Activated CD4-positive, alpha-beta memory T cell treated with anti-CD3 and anti-CD28 coated beads, Interleukin-2, amount 10 ng/mL, durations not matched to agents 7 days and 5 days (primary cell): ENCODE measurements around the gene GALM. TPM values are rescaled to one million over a fixed set of nuclear protein-coding genes. Genes with fewer than 3 reads are reported as not detected.
"Not testable (repeated sequence)": the region's sequence is repeated elsewhere in the genome, so short reads cannot be mapped to it uniquely, and the experiment has no call there.

Experiments used
- CTCF ChIA-PET: fragments of 350-600 bp; sonication (Branson Sonifier 250); formaldehyde crosslinking; loops from one replicate; lab custom pipeline; 2021; ENCODE audit warnings: antibody characterized with exemption, inconsistent platforms; lab: Charles Lee
- POLR2A ChIA-PET: fragments of 350-600 bp; sonication (Branson Sonifier 250); formaldehyde crosslinking; loops from one replicate; lab custom pipeline; 2021; ENCODE audit warnings: antibody characterized with exemption; lab: Charles Lee
- DNase-seq: peaks from one replicate; pipeline ENCODE4 v3.0.0-alpha.2; 2020
- H3K27ac Mint-ChIP-seq: one replicate; pipeline ENCODE4 v1.8.0; 2021; ENCODE audit warnings: mild to moderate bottlenecking, mixed read lengths
- H3K27me3 Mint-ChIP-seq: one replicate; pipeline ENCODE4 v1.8.0; 2021; ENCODE audit warnings: mixed read lengths
- H3K36me3 Mint-ChIP-seq: one replicate; pipeline ENCODE4 v1.8.0; 2021; ENCODE audit warnings: low read depth, mixed read lengths
- H3K4me1 Mint-ChIP-seq: one replicate; pipeline ENCODE4 v1.8.0; 2021; ENCODE audit warnings: mixed read lengths
- H3K4me3 Mint-ChIP-seq: one replicate; pipeline ENCODE4 v1.8.0; 2021; ENCODE audit warnings: mild to moderate bottlenecking, mixed read lengths
- H3K9me3 Mint-ChIP-seq: one replicate; pipeline ENCODE4 v1.8.0; 2021; ENCODE audit warnings: mixed read lengths
- total RNA-seq, 2 experiments: library from RNA; stranded (reverse); gene quantifications; one replicate each; pipeline ENCODE4 v1.2.3, GENCODE V29; 2021

The GALM gene
- total RNA-seq, 2 experiments from 2014 or later, result 94.7 to 97.4 TPM

- POLR2A ChIA-PET, result interaction anchor here (0.7 to 9.0 kb wide), 4 partner anchors 10 to 37 kb away, joined by 3 to 73 read pairs (median 4); partner anchors contain the start of gene GALM
- H3K4me1 Mint-ChIP-seq, result peaks cover 69% of the 10 kb centered on the region
- peak overlapping the region; percentile 6 for H3K4me3 Mint-ChIP-seq
- no peaks in the 10 kb centered on the region for H3K9me3 Mint-ChIP-seq
- H3K27ac Mint-ChIP-seq, result peak overlapping the region; percentile 52
- H3K27me3 Mint-ChIP-seq, result no peaks in the 10 kb centered on the region
- peaks cover 58% of the 10 kb centered on the region for H3K36me3 Mint-ChIP-seq
- DNase-seq, result no peak
- CTCF ChIA-PET, result interaction anchor here (0.9 kb wide), 1 partner anchor 20 kb away, joined by 3 read pairs; no protein-coding TSS in a partner anchor
Measured at GRCh38 chr2:38702413-38702812, 36.5 kb downstream of the GALM start.

- Mint-ChIP-seq H3K4me1 (peaks cover 64% of the 10 kb centered on the region), H3K36me3 (peaks cover 52% of the 10 kb centered on the region)
- not testable (repeated sequence) for H3K9me3 Mint-ChIP-seq, DNase-seq, H3K4me3 Mint-ChIP-seq, H3K27me3 Mint-ChIP-seq, H3K27ac Mint-ChIP-seq
- ChIA-PET CTCF (interaction anchor here (0.9 to 1.7 kb wide), 3 partner anchors 19 to 122 kb away, joined by 3 to 8 read pairs (median 4); no protein-coding TSS in a partner anchor), POLR2A (interaction anchor here (0.8 to 9.0 kb wide), 5 partner anchors 11 to 102 kb away, joined by 3 to 73 read pairs (median 5); partner anchors contain the start of genes GALM and SRSF7)
Measured at GRCh38 chr2:38703336-38703735, 37.4 kb downstream of the GALM start.

- ChIA-PET CTCF (interaction anchor here (0.7 to 1.7 kb wide), 5 partner anchors 11 to 123 kb away, joined by 3 to 8 read pairs (median 4); no protein-coding TSS in a partner anchor), POLR2A (interaction anchor here (1.3 to 2.5 kb wide), 5 partner anchors 9 to 106 kb away, joined by 3 to 8 read pairs (median 5); no protein-coding TSS in a partner anchor)
- H3K4me1 Mint-ChIP-seq, result peaks cover 70% of the 10 kb centered on the region
- H3K27ac Mint-ChIP-seq, result peak overlapping the region; percentile 30
- no peaks in the 10 kb centered on the region for H3K9me3 Mint-ChIP-seq
- H3K36me3 Mint-ChIP-seq, result peaks cover 56% of the 10 kb centered on the region
- no peak overlapping the region for H3K4me3 Mint-ChIP-seq
- no peak for DNase-seq
- H3K27me3 Mint-ChIP-seq, result no peaks in the 10 kb centered on the region
Measured at GRCh38 chr2:38704664-38705063, 38.8 kb downstream of the GALM start.

- DNase-seq, result no peak
- ChIA-PET POLR2A (interaction anchor here (0.9 to 2.1 kb wide), 5 partner anchors 15 to 106 kb away, joined by 3 to 8 read pairs (median 4); partner anchors contain the start of gene SRSF7), CTCF (interaction anchor here (1.1 to 1.7 kb wide), 2 partner anchors 10 to 11 kb away, joined by 3 to 4 read pairs; no protein-coding TSS in a partner anchor)
- Mint-ChIP-seq H3K27ac (peak overlapping the region; percentile 60), H3K27me3 (no peaks in the 10 kb centered on the region), H3K4me1 (peaks cover 64% of the 10 kb centered on the region), H3K36me3 (peaks cover 66% of the 10 kb centered on the region), H3K4me3 (no peak overlapping the region), H3K9me3 (peaks cover 3% of the 10 kb centered on the region)
Measured at GRCh38 chr2:38706846-38707345, 41.0 kb downstream of the GALM start.

GRCh38 chr2:38708491-38708890 lies 42.6 kb downstream of the GALM start:
- Mint-ChIP-seq H3K36me3 (peaks cover 74% of the 10 kb centered on the region), H3K27ac (peak overlapping the region; percentile 95), H3K4me1 (peaks cover 68% of the 10 kb centered on the region), H3K4me3 (peak overlapping the region; percentile 61)
- H3K9me3 Mint-ChIP-seq, H3K27me3 Mint-ChIP-seq, DNase-seq: not testable (repeated sequence)
- POLR2A ChIA-PET, result interaction anchor here (0.6 to 2.0 kb wide), 14 partner anchors 10 to 412 kb away, joined by 3 to 11 read pairs (median 3); partner anchors contain the start of genes GALM, HNRNPLL, SOS1 and SRSF7
- CTCF ChIA-PET, result interaction anchor here (0.7 to 2.4 kb wide), 9 partner anchors 9 to 188 kb away, joined by 3 to 19 read pairs (median 6); no protein-coding TSS in a partner anchor

GRCh38 chr2:38708900-38709566 lies 43.1 kb downstream of the GALM start:
- H3K4me1 Mint-ChIP-seq, result peaks cover 72% of the 10 kb centered on the region

DNA sequence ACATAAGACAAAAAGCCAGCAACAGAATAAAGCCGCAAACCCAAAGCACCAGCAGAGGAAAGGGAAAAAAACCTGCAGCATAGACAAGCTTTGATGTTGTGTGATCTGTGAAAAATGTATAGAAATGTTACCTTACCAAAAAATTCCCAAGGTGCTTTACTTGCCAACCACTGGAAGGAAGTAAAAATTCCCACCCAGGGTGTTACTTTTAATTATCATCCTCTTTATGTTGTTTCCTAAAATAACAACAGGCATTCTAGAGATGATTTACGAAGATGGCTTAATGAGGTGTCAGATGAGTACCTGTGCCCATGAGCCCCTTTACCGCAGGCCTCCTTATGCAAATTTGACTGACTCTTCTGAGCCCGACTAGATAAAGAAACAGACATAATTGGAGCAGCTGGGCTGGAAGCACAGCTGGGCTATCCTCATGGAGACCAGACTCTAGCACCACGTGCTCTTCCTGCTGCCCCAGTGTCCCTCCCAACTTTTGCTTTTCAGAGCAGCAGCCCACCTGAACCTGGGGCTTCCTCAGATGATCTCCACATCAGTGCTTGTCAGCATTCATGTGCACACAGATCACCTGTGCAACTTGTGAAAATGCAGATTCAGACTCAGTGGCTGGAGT lies 43.8 kb downstream of the GALM start:
- CTCF ChIA-PET, result interaction anchor here (0.6 to 2.4 kb wide), 11 partner anchors 9 to 128 kb away, joined by 3 to 19 read pairs (median 3); no protein-coding TSS in a partner anchor
- peak overlapping the region; percentile 24 for H3K4me3 Mint-ChIP-seq
- peaks cover 75% of the 10 kb centered on the region for H3K4me1 Mint-ChIP-seq
- H3K36me3 Mint-ChIP-seq, result peaks cover 78% of the 10 kb centered on the region
- POLR2A ChIA-PET, result interaction anchor here (0.7 to 2.0 kb wide), 7 partner anchors 9 to 125 kb away, joined by 3 to 11 read pairs (median 5); partner anchors contain the start of genes HNRNPLL and SRSF7
- peaks cover 3% of the 10 kb centered on the region for H3K9me3 Mint-ChIP-seq
- H3K27ac Mint-ChIP-seq, result peak overlapping the region; percentile 95
- no peaks in the 10 kb centered on the region for H3K27me3 Mint-ChIP-seq
- peak; percentile 36 for DNase-seq

More at GRCh38 chr2:38708900-38709566, 43.1 kb downstream of the GALM start:
- ChIA-PET POLR2A (interaction anchor here (0.7 to 2.0 kb wide), 13 partner anchors 9 to 412 kb away, joined by 3 to 11 read pairs (median 4); partner anchors contain the start of genes GALM, HNRNPLL, SOS1 and SRSF7), CTCF (interaction anchor here (0.6 to 2.4 kb wide), 14 partner anchors 10 to 187 kb away, joined by 3 to 19 read pairs (median 3); no protein-coding TSS in a partner anchor)
- H3K4me3 Mint-ChIP-seq, result peak overlapping the region; percentile 61
- H3K36me3 Mint-ChIP-seq, result peaks cover 77% of the 10 kb centered on the region
- H3K9me3 Mint-ChIP-seq, result peaks cover 3% of the 10 kb centered on the region
- no peak for DNase-seq
- peak overlapping the region; percentile 95 for H3K27ac Mint-ChIP-seq
- no peaks in the 10 kb centered on the region for H3K27me3 Mint-ChIP-seq

GRCh38 chr2:38711558-38711957 lies 45.6 kb downstream of the GALM start:
- no peak overlapping the region for H3K4me3 Mint-ChIP-seq
- H3K27ac Mint-ChIP-seq, result no peak overlapping the region

GRCh38 chr2:38712413-38712812 lies 46.5 kb downstream of the GALM start:
- POLR2A ChIA-PET, result interaction anchor here (1.0 kb wide), 1 partner anchor 26 kb away, joined by 3 read pairs; no protein-coding TSS in a partner anchor
- Mint-ChIP-seq H3K36me3 (peaks cover 83% of the 10 kb centered on the region), H3K27ac (no peak overlapping the region), H3K4me3 (no peak overlapping the region), H3K9me3 (peaks cover 3% of the 10 kb centered on the region), H3K4me1 (peaks cover 69% of the 10 kb centered on the region), H3K27me3 (no peaks in the 10 kb centered on the region)
- CTCF ChIA-PET, result no interaction called here
- DNase-seq, result no peak

More at GRCh38 chr2:38711558-38711957, 45.6 kb downstream of the GALM start:
- Mint-ChIP-seq H3K9me3 (peaks cover 3% of the 10 kb centered on the region), H3K4me1 (peaks cover 78% of the 10 kb centered on the region), H3K27me3 (no peaks in the 10 kb centered on the region), H3K36me3 (peaks cover 83% of the 10 kb centered on the region)
- no peak for DNase-seq
- ChIA-PET CTCF (interaction anchor here (0.6 kb wide), 1 partner anchor 54 kb away, joined by 3 read pairs; no protein-coding TSS in a partner anchor), POLR2A (no interaction called here)

DNA sequence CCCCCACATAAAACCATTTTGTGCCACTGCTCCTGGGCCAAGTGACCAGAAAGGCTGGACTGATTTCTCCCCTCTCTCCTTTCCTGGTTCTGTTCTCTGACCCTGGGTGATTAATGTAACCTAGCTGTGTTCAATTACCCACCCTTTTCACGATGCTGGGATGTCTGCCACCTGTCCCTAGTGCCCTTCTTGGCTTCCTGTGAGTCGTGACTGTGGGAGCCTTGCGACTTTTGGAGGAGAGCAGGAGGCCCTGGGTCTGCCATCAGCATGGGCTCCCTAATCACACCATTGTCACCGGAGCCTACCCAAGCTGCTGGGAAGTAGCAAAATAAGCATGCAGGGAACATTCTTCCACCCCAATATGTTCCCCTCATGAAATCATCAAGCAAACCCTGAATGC lies 47.0 kb downstream of the GALM start:
- H3K36me3 Mint-ChIP-seq, result peaks cover 87% of the 10 kb centered on the region
- peaks cover 3% of the 10 kb centered on the region for H3K9me3 Mint-ChIP-seq
- CTCF ChIA-PET, result interaction anchor here (1.1 to 1.3 kb wide), 2 partner anchors 11 to 131 kb away, joined by 3 to 10 read pairs; no protein-coding TSS in a partner anchor
- DNase-seq, result no peak
- POLR2A ChIA-PET, result interaction anchor here (1.0 to 5.2 kb wide), 8 partner anchors 9 to 118 kb away, joined by 3 to 20 read pairs (median 5); partner anchors contain the start of gene GALM
- H3K27ac Mint-ChIP-seq, result peak overlapping the region; percentile 53
- no peak overlapping the region for H3K4me3 Mint-ChIP-seq
- H3K4me1 Mint-ChIP-seq, result peaks cover 67% of the 10 kb centered on the region
- H3K27me3 Mint-ChIP-seq, result no peaks in the 10 kb centered on the region

- DNase-seq, result no peak
- Mint-ChIP-seq H3K4me1 (peaks cover 66% of the 10 kb centered on the region), H3K9me3 (peaks cover 3% of the 10 kb centered on the region), H3K36me3 (peaks cover 89% of the 10 kb centered on the region), H3K27me3 (no peaks in the 10 kb centered on the region), H3K27ac (peak overlapping the region; percentile 53), H3K4me3 (no peak overlapping the region)
- ChIA-PET POLR2A (interaction anchor here (0.7 to 5.2 kb wide), 13 partner anchors 9 to 129 kb away, joined by 3 to 20 read pairs (median 4); partner anchors contain the start of genes GALM and SRSF7), CTCF (interaction anchor here (0.7 to 1.3 kb wide), 5 partner anchors 10 to 132 kb away, joined by 3 to 10 read pairs (median 7); no protein-coding TSS in a partner anchor)
Measured at GRCh38 chr2:38713338-38713737, 47.4 kb downstream of the GALM start.
